AG09309 (cell line): ENCODE measurements around the gene RCAN3.
A peak's percentile ranks its signal among the peaks of the same experiment; 100 is the strongest.
"Not testable (repeated sequence)": the region's sequence is repeated elsewhere in the genome, so short reads cannot be mapped to it uniquely, and the experiment has no call there.

Experiments
- DNase-seq: peaks from one replicate; pipeline ENCODE4 v3.0.0-alpha.2; 2010; ENCODE audit warnings: low read depth
- H3K4me3 ChIP-seq: 2 replicates; pipeline ENCODE4 v1.5.1; 2011; ENCODE audit warnings: mild to moderate bottlenecking, low read depth, low read length, moderate library complexity; ENCODE audit not compliant: control insufficient read depth
- TF ChIP-seq, protein P1 (sequence below): IDR thresholded peaks from 2 replicates; pipeline ENCODE4 v1.5.1; 2011; ENCODE audit warnings: mild to moderate bottlenecking, low read depth, low read length, inconsistent platforms; ENCODE audit not compliant: insufficient read depth, control insufficient read depth; ENCODE audit errors: missing control alignments

RCAN3 gene

GRCh38 chr1:24525606-24526005 lies 23.0 kb downstream of the RCAN3 start:
- TF ChIP-seq, protein P1, sequence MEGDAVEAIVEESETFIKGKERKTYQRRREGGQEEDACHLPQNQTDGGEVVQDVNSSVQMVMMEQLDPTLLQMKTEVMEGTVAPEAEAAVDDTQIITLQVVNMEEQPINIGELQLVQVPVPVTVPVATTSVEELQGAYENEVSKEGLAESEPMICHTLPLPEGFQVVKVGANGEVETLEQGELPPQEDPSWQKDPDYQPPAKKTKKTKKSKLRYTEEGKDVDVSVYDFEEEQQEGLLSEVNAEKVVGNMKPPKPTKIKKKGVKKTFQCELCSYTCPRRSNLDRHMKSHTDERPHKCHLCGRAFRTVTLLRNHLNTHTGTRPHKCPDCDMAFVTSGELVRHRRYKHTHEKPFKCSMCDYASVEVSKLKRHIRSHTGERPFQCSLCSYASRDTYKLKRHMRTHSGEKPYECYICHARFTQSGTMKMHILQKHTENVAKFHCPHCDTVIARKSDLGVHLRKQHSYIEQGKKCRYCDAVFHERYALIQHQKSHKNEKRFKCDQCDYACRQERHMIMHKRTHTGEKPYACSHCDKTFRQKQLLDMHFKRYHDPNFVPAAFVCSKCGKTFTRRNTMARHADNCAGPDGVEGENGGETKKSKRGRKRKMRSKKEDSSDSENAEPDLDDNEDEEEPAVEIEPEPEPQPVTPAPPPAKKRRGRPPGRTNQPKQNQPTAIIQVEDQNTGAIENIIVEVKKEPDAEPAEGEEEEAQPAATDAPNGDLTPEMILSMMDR: no peak
- DNase-seq: no peak
- H3K4me3 ChIP-seq: no peak overlapping the region

- TF ChIP-seq, protein P1: no peak
- no peak for DNase-seq
Measured at GRCh38 chr1:24526045-24526444, 23.4 kb downstream of the RCAN3 start.

DNA sequence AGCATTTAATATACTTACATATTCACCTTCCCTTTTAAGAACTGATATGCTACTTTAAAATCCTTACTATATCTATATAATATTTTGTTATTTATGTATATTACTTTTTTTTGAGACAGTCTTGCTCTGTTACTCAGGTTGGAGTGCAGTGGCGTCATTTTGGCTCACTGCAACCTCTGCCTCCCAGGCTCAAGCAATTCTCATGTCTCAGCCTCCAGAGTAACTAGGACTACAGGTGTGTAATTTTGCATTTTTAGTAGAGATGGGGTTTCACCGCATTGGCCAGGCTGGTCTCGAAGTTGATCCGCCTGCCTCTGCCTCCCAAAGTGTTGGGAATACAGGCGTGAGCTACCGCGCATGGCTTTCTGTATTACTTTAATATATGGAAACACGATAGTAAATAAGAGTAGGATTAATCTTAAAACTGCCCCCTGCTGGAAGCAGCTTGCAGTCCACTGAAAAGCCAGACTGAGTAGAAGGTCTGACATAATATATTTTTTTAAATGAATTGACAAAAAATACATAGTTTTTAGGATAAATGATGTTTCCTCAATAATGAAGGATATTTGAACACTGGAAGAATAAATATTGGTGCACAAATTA lies 24.4 kb downstream of the RCAN3 start:
- no peak for DNase-seq

More at GRCh38 chr1:24526045-24526444, 23.4 kb downstream of the RCAN3 start:
- no peak overlapping the region for H3K4me3 ChIP-seq

DNA sequence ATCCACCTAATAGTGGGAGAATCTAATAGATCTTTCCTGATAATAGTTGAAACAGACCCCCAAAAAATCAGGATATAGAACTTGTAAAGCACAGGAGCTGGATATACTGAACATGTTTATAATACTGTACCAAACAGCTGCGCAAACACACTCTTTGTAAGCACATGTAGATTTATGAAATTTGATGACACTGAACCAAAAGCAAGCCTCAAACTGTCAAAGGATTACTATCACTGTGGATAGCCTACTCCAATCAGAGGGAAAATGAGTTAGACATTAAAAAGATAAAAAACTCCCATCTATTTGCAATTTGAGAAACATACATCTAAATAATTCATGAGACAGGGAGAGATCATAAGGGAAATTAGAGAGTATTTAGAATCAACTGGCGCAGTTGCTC lies 26.1 kb downstream of the RCAN3 start:
- TF ChIP-seq, protein P1: no peak
- no peak overlapping the region for H3K4me3 ChIP-seq
- DNase-seq: no peak

More for the DNA sequence above, 24.4 kb downstream of the RCAN3 start:
- TF ChIP-seq, protein P1: peak; percentile 52
- no peak overlapping the region for H3K4me3 ChIP-seq

GRCh38 chr1:24529292-24529691 lies 26.7 kb downstream of the RCAN3 start:
- H3K4me3 ChIP-seq, DNase-seq: not testable (repeated sequence)

DNA sequence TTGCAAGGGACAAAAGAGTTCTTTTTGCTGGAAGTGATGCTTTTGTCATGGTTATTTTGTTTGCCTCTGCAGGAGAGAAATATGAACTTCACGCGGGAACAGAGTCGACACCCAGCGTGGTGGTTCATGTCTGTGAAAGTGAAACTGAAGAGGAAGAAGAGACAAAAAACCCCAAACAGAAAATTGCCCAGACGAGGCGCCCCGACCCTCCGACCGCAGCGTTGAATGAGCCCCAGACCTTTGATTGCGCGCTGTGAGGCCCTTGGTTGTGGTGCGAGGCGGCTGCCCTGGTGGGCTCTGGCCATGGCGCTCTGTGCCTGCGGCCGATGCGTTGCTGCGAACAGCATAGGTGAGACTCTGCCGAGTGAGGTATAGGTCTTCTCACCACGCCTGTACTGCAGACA lies 32.4 kb downstream of the RCAN3 start:
- H3K4me3 ChIP-seq: no peak overlapping the region
- TF ChIP-seq, protein P1: no peak
- DNase-seq: no peak

- no peak for DNase-seq
- no peak overlapping the region for H3K4me3 ChIP-seq
- TF ChIP-seq, protein P1: no peak
Measured at GRCh38 chr1:24535778-24536177, 33.1 kb downstream of the RCAN3 start.
